Measurements from ENCODE around the gene SH3PXD2A. TPM values are rescaled to one million over a fixed set of nuclear protein-coding genes. Genes with fewer than 3 reads are reported as not detected.

Gene SH3PXD2A
- total and polyA plus RNA-seq, 2 experiments from 2014 or later = 1.8 to 5.0 TPM

- H3K4me3 Mint-ChIP-seq = no peak overlapping the region
- no peak for ATAC-seq
- Histone ChIP-seq H3K79me2 (replicated peaks; ENCODE audit: insufficient read depth) (no peaks in the 10 kb centered on the region), H4K20me1 (replicated peaks; ENCODE audit: insufficient read depth) (no peaks in the 10 kb centered on the region), H3K27ac (ENCODE audit: low read depth) (no peak overlapping the region), H3K4me2 (no peak overlapping the region), H3F3A (replicated peaks; ENCODE audit: low read depth) (no peaks in the 10 kb centered on the region), H3K36me3 (ENCODE audit: insufficient read depth) (no peaks in the 10 kb centered on the region), H3K27me3 (ENCODE audit: insufficient read depth) (no peaks in the 10 kb centered on the region), H2AFZ (no peak overlapping the region), H3K4me3 (no peak overlapping the region), H3K4me1 (ENCODE audit: insufficient read depth) (peaks cover 4% of the 10 kb centered on the region), H3K9me2 (ENCODE audit: insufficient read depth) (peaks cover 6% of the 10 kb centered on the region; the same call in 1 of the 2 replicates)
- no peaks in the 10 kb centered on the region for H3K9me3 Mint-ChIP-seq
- no peak for DNase-seq (ENCODE audit: low spot score)
- peaks cover 13% of the 10 kb centered on the region for H3K27me3 Mint-ChIP-seq (ENCODE audit: insufficient read depth, low read depth, poor library complexity)
- peaks cover 5% of the 10 kb centered on the region for H3K4me1 Mint-ChIP-seq
- H3K36me3 Mint-ChIP-seq (ENCODE audit: low read depth) = peaks cover 4% of the 10 kb centered on the region; the same call in 1 of the 3 replicates
- TF ChIP-seq EZH2 (IDR thresholded peaks at IDR 0.05; ENCODE audit: low read depth, unreplicated experiment) = no peak
- TF ChIP-seq ZNF114 (CRISPR knock-in tag; IDR thresholded peaks at IDR 0.05) = no peak
- TF ChIP-seq EZH2phosphoT487 (IDR thresholded peaks at IDR 0.05; ENCODE audit: unreplicated experiment) = no peak
- TF ChIP-seq REST (IDR thresholded peaks at IDR 0.05; ENCODE audit: unreplicated experiment) = no peak
- H3K27ac Mint-ChIP-seq = no peak overlapping the region
Measured at GRCh38 chr10:103798511-103798910, 56.9 kb downstream of the SH3PXD2A start.

GRCh38 chr10:103797857-103798256 is 57.5 kb downstream of the SH3PXD2A start:
- H4K20me1 ChIP-seq (replicated peaks; ENCODE audit: insufficient read depth) = no peaks in the 10 kb centered on the region
- no peaks in the 10 kb centered on the region for H3K79me2 ChIP-seq (replicated peaks; ENCODE audit: insufficient read depth)
- H3F3A ChIP-seq (replicated peaks; ENCODE audit: low read depth) = no peaks in the 10 kb centered on the region
- H3K9me3 Mint-ChIP-seq = no peaks in the 10 kb centered on the region
- H3K27ac Mint-ChIP-seq = no peak overlapping the region
- no peaks in the 10 kb centered on the region for H3K36me3 ChIP-seq (ENCODE audit: insufficient read depth)
- H3K4me3 ChIP-seq = no peak overlapping the region
- H3K9me2 ChIP-seq (ENCODE audit: insufficient read depth) = peaks cover 6% of the 10 kb centered on the region; the same call in 1 of the 2 replicates
- no peak overlapping the region for H3K4me2 ChIP-seq
- H3K27me3 Mint-ChIP-seq (ENCODE audit: insufficient read depth, low read depth, poor library complexity) = peaks cover 13% of the 10 kb centered on the region
- peaks cover 5% of the 10 kb centered on the region; the same call in 1 of the 3 replicates for H3K4me1 Mint-ChIP-seq
- ATAC-seq (no peak), DNase-seq (ENCODE audit: low spot score) (no peak)
- H3K36me3 Mint-ChIP-seq (ENCODE audit: low read depth) = peaks cover 4% of the 10 kb centered on the region; the same call in 1 of the 3 replicates
- no peak overlapping the region for H3K4me3 Mint-ChIP-seq
- H3K27ac ChIP-seq (ENCODE audit: low read depth) = no peak overlapping the region
- H3K4me1 ChIP-seq (ENCODE audit: insufficient read depth) = no peaks in the 10 kb centered on the region; the same call in 1 of the 2 replicates
- no peaks in the 10 kb centered on the region for H3K27me3 ChIP-seq (ENCODE audit: insufficient read depth)
- H2AFZ ChIP-seq = no peak overlapping the region
- no peak for TF ChIP-seq NANOG (IDR thresholded peaks at IDR 0.05; ENCODE audit: borderline replicate concordance)
- no peak for TF ChIP-seq ZNF331 (CRISPR knock-in tag; IDR thresholded peaks at IDR 0.05; ENCODE audit: low read depth)
- TF ChIP-seq ZNF462 (CRISPR knock-in tag; IDR thresholded peaks at IDR 0.05) = no peak
- no peak for TF ChIP-seq CREB1 (CRISPR knock-in tag; IDR thresholded peaks at IDR 0.05; ENCODE audit: low read depth)
- no peak for TF ChIP-seq EZH2phosphoT487 (IDR thresholded peaks at IDR 0.05; ENCODE audit: unreplicated experiment)
- no peak for TF ChIP-seq EZH2 (IDR thresholded peaks at IDR 0.05; ENCODE audit: low read depth, unreplicated experiment)
- no peak for TF ChIP-seq STAT1 (IDR thresholded peaks at IDR 0.05; ENCODE audit: unreplicated experiment)
- TF ChIP-seq ZNF114 (CRISPR knock-in tag; IDR thresholded peaks at IDR 0.05) = no peak
- no peak for TF ChIP-seq CTCF (conservative IDR thresholded peaks at IDR 0.05; ENCODE audit: low read depth in 2 of 2)
- TF ChIP-seq POLR2AphosphoS5 (IDR thresholded peaks at IDR 0.05; ENCODE audit: low read depth) = no peak
